ENCODE results near the gene GALNT10.

Gene GALNT10

DNA sequence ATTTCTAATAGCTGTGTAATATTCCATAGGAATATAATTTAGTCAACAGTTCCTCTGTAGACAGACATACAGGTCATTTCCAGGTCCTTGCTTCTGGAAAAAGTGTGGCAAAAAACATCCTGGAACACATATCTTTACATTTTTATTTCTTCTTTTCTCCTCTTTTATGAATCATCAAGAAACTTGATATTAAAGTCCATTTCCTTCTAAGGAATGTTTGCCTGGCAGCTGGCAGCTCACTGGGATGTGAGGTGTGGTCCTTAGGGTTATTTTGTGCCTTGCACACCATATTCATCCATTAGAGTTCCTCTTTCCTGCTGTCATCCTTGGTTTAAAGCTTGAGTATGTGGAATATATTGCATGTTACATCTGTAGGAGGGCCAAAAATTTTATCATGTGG lies 122.0 kb downstream of the GALNT10 start:
- TF ChIP-seq POLR2AphosphoS5 (IDR thresholded peaks at IDR 0.05; ENCODE audit: low read depth) (no peak), SPI1 (IDR thresholded peaks at IDR 0.05; ENCODE audit: borderline replicate concordance, low read depth) (no peak), CTCF (IDR thresholded peaks at IDR 0.05; ENCODE audit: insufficient read depth, low read length) (no peak), GABPA (IDR thresholded peaks at IDR 0.05; ENCODE audit: low read depth) (no peak)
- TF ChIP-seq, protein P1, sequence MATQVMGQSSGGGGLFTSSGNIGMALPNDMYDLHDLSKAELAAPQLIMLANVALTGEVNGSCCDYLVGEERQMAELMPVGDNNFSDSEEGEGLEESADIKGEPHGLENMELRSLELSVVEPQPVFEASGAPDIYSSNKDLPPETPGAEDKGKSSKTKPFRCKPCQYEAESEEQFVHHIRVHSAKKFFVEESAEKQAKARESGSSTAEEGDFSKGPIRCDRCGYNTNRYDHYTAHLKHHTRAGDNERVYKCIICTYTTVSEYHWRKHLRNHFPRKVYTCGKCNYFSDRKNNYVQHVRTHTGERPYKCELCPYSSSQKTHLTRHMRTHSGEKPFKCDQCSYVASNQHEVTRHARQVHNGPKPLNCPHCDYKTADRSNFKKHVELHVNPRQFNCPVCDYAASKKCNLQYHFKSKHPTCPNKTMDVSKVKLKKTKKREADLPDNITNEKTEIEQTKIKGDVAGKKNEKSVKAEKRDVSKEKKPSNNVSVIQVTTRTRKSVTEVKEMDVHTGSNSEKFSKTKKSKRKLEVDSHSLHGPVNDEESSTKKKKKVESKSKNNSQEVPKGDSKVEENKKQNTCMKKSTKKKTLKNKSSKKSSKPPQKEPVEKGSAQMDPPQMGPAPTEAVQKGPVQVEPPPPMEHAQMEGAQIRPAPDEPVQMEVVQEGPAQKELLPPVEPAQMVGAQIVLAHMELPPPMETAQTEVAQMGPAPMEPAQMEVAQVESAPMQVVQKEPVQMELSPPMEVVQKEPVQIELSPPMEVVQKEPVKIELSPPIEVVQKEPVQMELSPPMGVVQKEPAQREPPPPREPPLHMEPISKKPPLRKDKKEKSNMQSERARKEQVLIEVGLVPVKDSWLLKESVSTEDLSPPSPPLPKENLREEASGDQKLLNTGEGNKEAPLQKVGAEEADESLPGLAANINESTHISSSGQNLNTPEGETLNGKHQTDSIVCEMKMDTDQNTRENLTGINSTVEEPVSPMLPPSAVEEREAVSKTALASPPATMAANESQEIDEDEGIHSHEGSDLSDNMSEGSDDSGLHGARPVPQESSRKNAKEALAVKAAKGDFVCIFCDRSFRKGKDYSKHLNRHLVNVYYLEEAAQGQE (IDR thresholded peaks at IDR 0.05; ENCODE audit: insufficient replicate concordance, low read depth) = no peak
- H3K27ac ChIP-seq (replicated peaks) = no peak overlapping the region
- DNase-seq (ENCODE audit: low read depth in 1 of 2, low spot score in 1 of 2) = no peak
- no peaks in the 10 kb centered on the region for H3K27me3 ChIP-seq (ENCODE audit: insufficient read depth, poor library complexity, severe bottlenecking)
- no peak overlapping the region for H3K4me3 ChIP-seq (replicated peaks; ENCODE audit: insufficient read depth, low read length)

DNA sequence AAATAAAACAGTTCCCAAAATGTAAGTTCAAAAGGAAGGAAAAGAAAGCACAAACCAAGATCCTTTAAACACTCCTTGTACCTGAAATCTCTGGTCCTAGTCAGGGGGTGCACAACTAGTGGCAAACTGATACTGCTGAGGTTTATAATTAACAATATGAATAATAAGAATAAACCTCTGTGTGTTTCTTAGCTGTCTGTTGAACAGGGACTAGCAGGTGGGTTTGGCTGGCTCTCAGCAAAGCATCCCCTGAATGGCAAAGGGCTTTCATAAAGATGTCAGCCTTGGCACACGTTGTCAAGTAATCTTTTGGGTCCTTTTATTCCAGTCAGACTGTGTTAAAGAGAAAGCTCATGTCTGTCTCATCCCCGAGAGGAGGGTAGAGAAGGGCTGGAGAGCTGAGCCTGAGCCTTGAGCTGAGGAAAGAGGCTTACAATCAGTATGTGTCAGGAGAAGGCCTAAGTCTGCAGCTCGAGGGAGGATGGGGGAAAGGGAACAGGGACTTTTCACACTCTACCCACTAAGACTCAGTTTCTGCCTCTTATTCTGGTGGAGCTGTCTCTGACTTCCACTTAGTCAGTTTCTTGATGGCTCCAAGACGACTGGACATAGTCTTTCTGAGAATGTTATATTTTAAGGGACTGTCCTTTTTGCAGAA lies 123.0 kb downstream of the GALNT10 start:
- H3K27me3 ChIP-seq (ENCODE audit: insufficient read depth, poor library complexity, severe bottlenecking) = no peaks in the 10 kb centered on the region
- TF ChIP-seq GABPA (IDR thresholded peaks at IDR 0.05; ENCODE audit: low read depth) (no peak), POLR2AphosphoS5 (IDR thresholded peaks at IDR 0.05; ENCODE audit: low read depth) (no peak), CTCF (IDR thresholded peaks at IDR 0.05; ENCODE audit: insufficient read depth, low read length) (no peak), SPI1 (IDR thresholded peaks at IDR 0.05; ENCODE audit: borderline replicate concordance, low read depth) (no peak)
- TF ChIP-seq, protein P1 (IDR thresholded peaks at IDR 0.05; ENCODE audit: insufficient replicate concordance, low read depth) = no peak
- H3K4me3 ChIP-seq (replicated peaks; ENCODE audit: insufficient read depth, low read length) = no peak overlapping the region
- no peak for DNase-seq (ENCODE audit: low read depth in 1 of 2, low spot score in 1 of 2)
- no peak overlapping the region for H3K27ac ChIP-seq (replicated peaks)

- TF ChIP-seq, protein P1 (IDR thresholded peaks at IDR 0.05; ENCODE audit: insufficient replicate concordance, low read depth) = no peak
- no peak for TF ChIP-seq SPI1 (IDR thresholded peaks at IDR 0.05; ENCODE audit: borderline replicate concordance, low read depth)
- H3K27me3 ChIP-seq (ENCODE audit: insufficient read depth, poor library complexity, severe bottlenecking) = no peaks in the 10 kb centered on the region
- no peak overlapping the region for H3K27ac ChIP-seq (replicated peaks)
- no peak for DNase-seq (ENCODE audit: low read depth in 1 of 2, low spot score in 1 of 2)
- H3K4me3 ChIP-seq (replicated peaks; ENCODE audit: insufficient read depth, low read length) = no peak overlapping the region
Measured at GRCh38 chr5:154315196-154315595, 124.7 kb downstream of the GALNT10 start.

Data from HL-60 (cell line).